D721Med (cell line): ENCODE results near the gene PAM.
A peak's percentile ranks its signal among the peaks of the same experiment; 100 is the strongest.
"Not testable (repeated sequence)": the region's sequence is repeated elsewhere in the genome, so short reads cannot be mapped to it uniquely, and the experiment has no call there.

Source experiments
- DNase-seq: peaks from one replicate; pipeline ENCODE4 v3.0.0; 2011; ENCODE audit warnings: low spot score; ENCODE audit not compliant: insufficient read length
- FAIRE-seq: peaks from 2 replicates; lab custom pipeline; 2011; peaks lifted over from hg19 to GRCh38; lab: Jason Lieb, UNC
- CTCF ChIP-seq: IDR thresholded peaks from 2 replicates; pipeline ENCODE4 v1.5.1; 2012; ENCODE audit warnings: mild to moderate bottlenecking, control low read depth; ENCODE audit not compliant: insufficient read depth; ENCODE audit errors: missing control alignments

PAM gene

GRCh38 chr5:103041071-103041676 is 286.1 kb downstream of the PAM start:
- peak; percentile 66 for TF ChIP-seq CTCF
- FAIRE-seq = peak; percentile 38
- no peak for DNase-seq

GRCh38 chr5:103046706-103047105 is 291.6 kb downstream of the PAM start:
- DNase-seq, FAIRE-seq: not testable (repeated sequence)

- DNase-seq = no peak
- no peak for FAIRE-seq
- no peak for TF ChIP-seq CTCF
These were observed 302.4 kb downstream of the PAM start for GRCh38 chr5:103057208-103058130.

- no peak for FAIRE-seq
- no peak for DNase-seq
- no peak for TF ChIP-seq CTCF
These were observed 304.4 kb downstream of the PAM start for GRCh38 chr5:103059525-103059924.

GRCh38 chr5:103060424-103060954 is 305.4 kb downstream of the PAM start:
- FAIRE-seq = no peak
- DNase-seq = no peak
- no peak for TF ChIP-seq CTCF

GRCh38 chr5:103066326-103066725 is 311.2 kb downstream of the PAM start:
- no peak for FAIRE-seq

GRCh38 chr5:103073500-103073899 is 318.4 kb downstream of the PAM start:
- not testable (repeated sequence) for FAIRE-seq

More at GRCh38 chr5:103066326-103066725, 311.2 kb downstream of the PAM start:
- TF ChIP-seq CTCF = no peak
- DNase-seq = no peak

GRCh38 chr5:103075442-103075841 is 320.3 kb downstream of the PAM start:
- DNase-seq (no peak), FAIRE-seq (no peak)
- no peak for TF ChIP-seq CTCF

More at GRCh38 chr5:103073500-103073899, 318.4 kb downstream of the PAM start:
- not testable (repeated sequence) for DNase-seq
